GM18951 (cell line): ENCODE results near the gene TNFAIP3.

Experiments
- POLR2A ChIP-seq: IDR thresholded peaks from 4 replicates; pipeline ENCODE4 v1.6.1; 2011; ENCODE audit warnings: mild to moderate bottlenecking; ENCODE audit not compliant: insufficient read length, insufficient read depth; ENCODE audit errors: extremely low read depth
- in situ Hi-C: fragments of 300-500 bp; cut with MboI; formaldehyde crosslinking; loops from one replicate; pipeline ENCODE4 v1.12.0; 2022; ENCODE audit warnings: low sequenced_read_pairs, mixed read lengths, inconsistent platforms; ENCODE audit not compliant: unreplicated experiment

TNFAIP3 gene

DNA sequence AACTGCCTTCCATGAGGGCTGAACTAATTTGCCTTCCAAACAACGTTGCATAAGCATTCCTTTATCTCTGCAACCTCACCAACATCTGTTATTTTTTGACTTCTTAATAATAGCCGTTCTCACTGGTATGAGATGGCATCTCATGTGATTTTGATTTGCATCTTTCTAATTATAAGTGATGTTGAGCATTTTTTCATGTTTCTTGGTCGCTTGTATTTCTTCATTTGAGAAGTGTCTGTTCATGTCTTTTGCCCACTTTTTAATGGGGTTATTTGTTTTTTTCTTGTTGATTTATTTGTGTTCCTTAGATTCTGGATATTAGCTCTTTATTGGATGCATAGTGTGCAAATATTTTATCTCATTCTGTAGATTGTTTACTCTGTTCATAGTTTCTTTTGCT, 46.4 kb downstream of the TNFAIP3 start:
- TF ChIP-seq POLR2A: no peak
- in situ Hi-C loops: no loop called here

DNA sequence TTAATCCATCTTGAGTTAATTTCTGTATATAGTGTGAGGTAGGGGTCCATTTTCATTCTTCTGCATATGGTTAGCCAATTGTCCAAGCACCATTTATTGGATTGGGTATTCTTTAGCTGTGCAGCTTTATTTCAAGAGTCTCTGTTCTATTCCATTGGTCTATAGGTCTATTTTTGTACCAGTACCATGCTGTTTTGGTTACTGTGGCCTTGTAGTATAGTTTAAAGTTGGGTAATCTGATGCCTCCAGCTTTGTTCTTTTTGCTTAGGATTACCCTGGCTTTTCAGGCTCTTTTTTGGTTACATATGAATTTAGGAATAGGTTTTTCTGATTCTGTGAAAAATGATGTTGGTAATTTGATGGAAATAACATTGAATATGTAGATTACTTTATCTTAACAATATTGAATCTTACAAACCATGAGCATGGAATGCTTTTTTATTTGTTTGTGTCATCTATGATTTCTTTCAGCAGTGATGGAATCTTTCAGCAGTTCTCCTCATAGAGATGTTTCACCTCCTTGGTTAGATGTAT, 47.0 kb downstream of the TNFAIP3 start:
- in situ Hi-C loops: no loop called here

DNA sequence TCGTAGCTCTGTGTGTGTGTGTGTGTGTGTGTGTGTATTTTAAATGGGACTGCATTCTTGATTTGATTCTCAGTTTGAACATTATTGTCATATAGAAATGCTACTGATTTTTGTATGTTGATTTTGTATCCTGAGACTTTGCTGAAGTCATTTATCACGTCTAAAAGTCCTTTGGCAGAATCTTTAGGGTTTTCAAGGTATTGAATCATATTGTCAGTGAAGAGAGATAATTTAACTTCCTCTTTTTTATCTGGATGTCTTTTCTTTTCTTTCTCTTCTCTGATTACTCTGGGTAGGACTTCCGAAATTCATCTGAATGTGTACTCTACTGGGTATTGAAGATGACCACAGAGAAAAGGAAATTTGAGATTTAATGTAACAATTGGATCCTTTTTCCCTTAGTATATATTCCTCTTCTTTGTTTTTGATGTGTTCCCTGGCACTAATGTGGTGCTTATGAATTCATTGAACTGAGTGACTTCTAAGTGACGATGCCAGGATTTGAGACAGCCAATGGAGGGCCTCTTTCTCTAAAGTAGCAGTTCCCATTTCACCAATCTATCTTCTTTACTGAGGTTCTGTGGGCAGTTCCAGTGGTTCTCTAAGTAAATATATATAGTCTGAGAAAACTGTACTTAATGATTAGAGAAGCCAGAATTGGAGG, 47.6 kb downstream of the TNFAIP3 start:
- in situ Hi-C loops: no loop called here
- no peak for TF ChIP-seq POLR2A

More for the DNA sequence above, 47.0 kb downstream of the TNFAIP3 start:
- no peak for TF ChIP-seq POLR2A

DNA sequence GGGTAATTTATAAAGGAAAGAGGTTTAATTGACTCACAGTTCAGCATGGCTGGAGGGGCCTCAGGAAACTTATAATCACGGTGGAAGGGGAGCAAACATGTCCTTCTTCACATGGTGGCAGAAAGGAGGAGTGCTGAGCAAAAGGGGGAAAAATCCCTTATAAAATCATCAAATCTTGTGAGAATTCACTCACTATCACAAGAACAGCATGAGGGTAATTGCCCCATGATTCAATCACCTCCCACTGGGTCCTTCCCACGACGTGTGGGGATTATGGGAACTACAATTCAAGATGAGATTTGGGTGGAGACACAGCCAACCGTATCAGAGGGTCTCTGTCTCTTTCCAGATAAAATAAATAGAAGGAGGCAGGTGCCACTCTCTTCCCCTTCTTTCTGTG, 48.7 kb downstream of the TNFAIP3 start:
- TF ChIP-seq POLR2A: no peak
- in situ Hi-C loops: no loop called here

DNA sequence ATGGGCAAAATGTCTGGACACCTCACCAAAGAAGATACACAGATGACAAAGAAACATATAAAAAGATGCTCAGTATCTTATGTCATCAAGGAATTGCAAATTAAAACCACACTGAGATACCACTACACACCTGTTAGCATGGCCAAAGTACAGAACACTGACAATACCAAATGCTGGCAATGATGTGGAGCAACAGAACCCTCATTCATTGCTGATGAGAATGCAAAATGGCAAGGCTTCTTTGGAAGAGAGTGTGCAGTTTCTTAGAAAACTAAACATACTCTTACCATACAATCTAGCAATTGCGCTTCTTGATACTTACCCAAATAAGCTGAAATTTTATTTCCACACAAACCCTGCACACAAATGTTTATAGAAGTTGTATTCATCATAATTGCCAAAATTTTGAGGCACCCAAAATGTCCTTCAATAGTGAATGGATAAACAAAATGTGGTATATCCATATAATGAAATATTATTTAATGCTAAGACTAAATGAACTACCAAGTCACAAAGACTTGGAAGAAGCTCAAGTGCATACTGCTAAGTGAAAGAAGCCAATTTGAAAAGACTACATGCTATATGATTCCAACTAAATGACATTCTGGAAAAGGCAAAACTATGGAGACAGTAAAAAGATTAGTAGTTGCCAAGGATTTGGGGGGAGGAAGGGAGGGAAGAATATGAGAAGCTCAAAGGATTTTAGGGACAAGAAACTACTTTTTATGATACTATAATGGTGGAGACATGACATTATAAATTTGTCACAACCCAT, 50.7 kb downstream of the TNFAIP3 start:
- in situ Hi-C loops: no loop called here

DNA sequence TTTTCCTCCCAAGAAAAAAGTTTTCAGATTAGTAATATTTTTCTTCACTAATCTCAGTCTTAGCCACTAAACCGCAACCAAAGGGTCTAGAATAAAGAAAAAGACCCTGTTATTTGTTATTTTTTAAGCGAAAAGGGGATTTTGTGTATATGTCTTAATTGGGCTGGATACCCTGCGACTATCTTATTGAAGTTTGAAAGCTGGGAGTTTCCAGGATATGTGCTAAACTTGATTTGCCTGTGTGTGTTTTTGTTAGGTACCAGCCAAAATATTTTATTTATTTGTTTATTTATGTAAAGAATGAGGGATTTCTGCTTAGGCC, 52.4 kb downstream of the TNFAIP3 start:
- no peak for TF ChIP-seq POLR2A

More for the DNA sequence above, 50.7 kb downstream of the TNFAIP3 start:
- TF ChIP-seq POLR2A: no peak

DNA sequence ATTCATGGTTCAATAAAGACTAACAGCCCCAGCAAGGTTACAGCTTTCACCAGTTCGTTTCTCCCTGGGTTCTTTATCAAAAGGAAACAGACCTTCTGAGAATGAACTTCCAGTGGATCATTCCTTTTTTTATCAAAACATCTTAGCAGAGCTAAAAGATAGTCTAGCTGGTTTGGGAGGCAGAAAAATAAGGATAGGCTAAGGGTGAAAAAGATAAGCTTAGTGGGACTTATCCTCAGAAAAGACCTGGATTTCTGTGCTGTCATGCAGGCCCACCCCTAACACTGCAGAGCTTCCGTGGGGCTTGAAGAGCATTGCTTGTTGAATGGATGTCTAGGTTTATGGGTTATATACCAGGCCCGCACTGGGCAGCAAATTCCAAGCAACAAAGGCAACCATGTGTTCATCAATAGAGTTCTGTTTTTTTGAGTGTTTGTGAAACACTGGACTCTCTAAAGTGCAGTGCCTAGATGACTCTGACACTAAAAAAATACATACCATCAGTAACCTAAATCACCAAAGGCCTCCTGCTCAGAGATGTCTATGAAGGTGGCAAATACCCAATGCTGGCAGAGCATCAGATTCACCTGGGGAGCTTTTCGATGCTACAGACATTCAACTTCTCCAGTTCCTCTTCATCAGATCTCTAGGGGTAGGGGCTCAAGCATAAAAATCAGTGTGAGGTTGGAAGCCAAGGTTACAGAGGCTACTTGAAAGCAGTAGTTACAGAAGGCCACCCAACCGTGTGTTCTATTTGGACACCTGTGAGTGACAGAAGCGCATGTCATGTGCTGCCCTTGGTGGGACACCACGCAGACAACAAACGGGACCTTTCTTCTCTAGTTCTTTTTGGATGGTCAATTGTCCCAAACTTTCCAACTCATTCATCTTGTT, 53.0 kb downstream of the TNFAIP3 start:
- in situ Hi-C loops: no loop called here
- TF ChIP-seq POLR2A: no peak

More for the DNA sequence above, 52.4 kb downstream of the TNFAIP3 start:
- in situ Hi-C loops: no loop called here

DNA sequence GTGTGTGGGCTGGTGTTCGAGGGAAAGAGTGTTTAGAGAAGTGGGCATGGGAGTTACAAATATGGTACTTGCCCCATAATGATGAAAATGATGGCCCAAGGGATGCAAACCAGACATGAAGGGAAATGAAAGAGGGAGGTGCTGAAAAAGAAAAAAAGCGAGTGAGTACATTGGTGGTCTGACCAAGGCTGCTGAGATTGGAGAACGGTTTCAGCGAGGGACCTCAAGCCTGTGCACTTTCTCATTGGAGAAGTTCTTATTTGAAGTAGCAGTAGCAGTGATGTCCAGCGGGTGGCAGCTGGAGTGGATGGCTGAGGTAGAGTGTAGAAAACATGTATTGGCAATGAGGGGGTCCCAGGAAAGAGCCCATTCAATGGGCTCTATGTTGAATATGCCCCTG, 54.8 kb downstream of the TNFAIP3 start:
- no peak for TF ChIP-seq POLR2A
- in situ Hi-C loops: no loop called here

DNA sequence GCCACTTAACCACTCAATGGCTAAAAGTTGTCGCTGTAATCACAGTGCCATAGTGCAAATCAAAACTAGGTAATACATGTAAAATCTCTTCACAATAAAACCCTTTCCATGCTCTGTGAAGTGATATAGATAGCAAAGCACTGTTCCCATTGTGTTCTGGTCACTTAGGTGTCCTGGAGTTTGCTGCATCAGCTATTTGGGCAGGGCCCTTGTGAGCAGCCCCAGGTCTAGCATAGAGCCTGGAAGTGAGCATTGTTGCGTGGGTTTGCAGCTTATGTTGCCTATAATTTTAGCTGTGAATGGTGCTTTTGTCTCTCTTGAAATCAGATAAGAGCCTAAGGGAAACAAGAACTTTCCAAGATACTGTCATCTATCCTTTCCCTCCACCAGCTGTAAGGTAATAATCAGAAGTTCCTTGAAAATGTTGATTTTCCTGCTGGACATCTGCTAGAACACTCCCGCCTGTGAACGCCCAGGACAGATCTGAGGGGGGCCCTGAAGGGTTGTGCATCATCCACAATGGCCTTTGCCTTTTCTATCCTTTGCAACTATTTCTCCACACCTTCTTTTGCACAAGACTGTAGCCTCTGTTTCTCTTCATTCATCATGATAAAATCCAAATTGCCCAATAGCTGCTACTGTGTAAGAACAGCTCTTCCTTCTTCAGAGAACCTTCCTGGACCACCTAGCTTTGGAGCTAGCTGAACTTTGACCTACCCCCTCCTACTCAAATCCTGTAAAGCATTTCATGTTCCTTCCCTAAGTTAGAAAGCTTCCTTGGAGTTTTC, 57.0 kb downstream of the TNFAIP3 start:
- in situ Hi-C loops: no loop called here

DNA sequence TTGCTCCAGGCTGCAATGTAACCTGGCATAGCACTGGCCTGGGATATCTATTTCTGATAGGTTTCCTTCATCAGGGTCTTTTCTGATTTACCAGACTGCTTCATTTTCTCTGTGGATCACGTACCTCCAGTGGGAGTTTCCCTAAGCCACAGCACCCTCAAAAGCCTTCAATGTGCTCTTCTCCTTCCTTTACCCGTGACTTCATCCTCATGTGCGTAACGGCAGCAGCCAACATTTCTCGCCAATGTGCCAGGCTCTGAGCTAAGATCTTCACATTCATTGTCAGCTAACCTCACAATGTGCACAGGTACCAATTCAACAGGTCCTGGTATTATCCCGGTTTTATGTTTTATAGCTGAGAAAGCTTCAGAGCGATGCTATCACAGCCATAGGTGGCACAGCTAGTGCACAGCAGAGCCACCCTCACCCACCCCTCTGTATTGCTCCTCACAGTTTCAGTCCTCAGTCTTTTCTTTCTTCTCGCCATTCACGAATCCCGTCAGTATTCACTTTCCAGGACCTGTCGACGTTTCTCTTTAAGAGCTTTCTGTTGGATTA, 58.2 kb downstream of the TNFAIP3 start:
- in situ Hi-C loops: no loop called here
- TF ChIP-seq POLR2A: no peak

More for the DNA sequence above, 57.0 kb downstream of the TNFAIP3 start:
- TF ChIP-seq POLR2A: no peak

DNA sequence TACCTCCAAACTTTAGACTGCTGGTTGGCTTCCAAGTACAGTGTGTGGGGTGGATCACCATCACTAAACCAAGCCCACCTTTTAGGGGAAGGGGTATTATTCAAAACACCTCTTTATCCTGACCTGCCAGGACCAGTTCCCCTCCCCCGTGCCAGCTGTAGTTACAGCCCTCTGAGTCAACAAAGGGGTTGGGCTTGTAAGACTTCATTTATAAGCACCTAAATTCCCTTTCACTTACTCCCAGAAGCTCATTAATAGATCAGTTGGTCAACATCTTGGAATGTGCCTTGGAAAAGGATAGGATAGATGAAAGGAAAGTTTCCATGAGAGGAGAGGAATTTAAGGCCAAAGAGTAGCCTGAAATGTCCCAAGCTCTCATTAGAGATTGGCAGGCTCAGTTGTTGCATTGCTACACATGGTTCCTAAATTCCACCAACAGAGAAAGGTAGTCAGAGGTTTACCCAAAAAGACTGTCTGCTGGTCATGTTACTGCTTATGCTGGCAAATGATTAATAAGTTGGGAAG, 59.2 kb downstream of the TNFAIP3 start:
- in situ Hi-C loops: no loop called here
- TF ChIP-seq POLR2A: no peak

DNA sequence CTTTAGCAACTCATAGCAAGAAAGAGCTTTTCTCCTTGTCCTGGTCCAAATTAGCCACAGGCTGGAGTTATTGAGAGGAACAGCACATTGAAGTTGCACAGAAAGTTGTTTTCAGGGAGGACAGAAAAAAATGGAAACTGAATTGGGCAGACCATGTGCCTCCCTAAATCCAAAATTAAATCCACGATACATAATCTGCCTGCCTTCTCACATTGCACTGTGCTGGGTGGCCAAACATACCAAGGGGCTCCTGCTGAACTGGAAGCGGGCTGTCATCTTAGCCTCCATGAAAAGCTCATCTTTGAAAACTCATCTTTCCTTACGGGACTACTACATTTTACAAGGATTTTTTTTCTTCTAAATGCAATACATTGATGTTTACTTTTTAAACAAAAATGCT, 59.9 kb downstream of the TNFAIP3 start:
- no peak for TF ChIP-seq POLR2A
- in situ Hi-C loops: no loop called here
